Measurements from ENCODE around the gene SERP2.

SERP2 gene

GRCh38 chr13:44354331-44354730, 19.3 kb upstream of the SERP2 start:
- Histone ChIP-seq H3K27ac (ENCODE audit: low read depth in 2 of 2, low read length in 2 of 2) (no peak overlapping the region), H3K36me3 (ENCODE audit: control insufficient read depth in 2 of 2, insufficient read depth in 2 of 2, low read length in 2 of 2) (no peaks in the 10 kb centered on the region)

GRCh38 chr13:44354884-44355283, 18.7 kb upstream of the SERP2 start:
- Histone ChIP-seq H3K4me1 (ENCODE audit: control insufficient read depth in 2 of 2, insufficient read depth in 2 of 2, low read length in 2 of 2) (peaks cover 0 to 5% of the 10 kb centered on the region in 2 donors), H3K9ac (ENCODE audit: low read depth in 1 of 2, low read length in 2 of 2) (no peak overlapping the region), H3K27ac (ENCODE audit: low read depth in 2 of 2, low read length in 2 of 2) (no peak overlapping the region), H3K27me3 (ENCODE audit: control insufficient read depth in 2 of 2, insufficient read depth in 2 of 2, low read length in 2 of 2) (no peaks in the 10 kb centered on the region), H3K4me3 (ENCODE audit: low read length in 2 of 2) (no peak overlapping the region), H3K9me3 (ENCODE audit: control insufficient read depth in 2 of 2, low read length in 2 of 2) (no peaks in the 10 kb centered on the region), H3K36me3 (ENCODE audit: control insufficient read depth in 2 of 2, insufficient read depth in 2 of 2, low read length in 2 of 2) (no peaks in the 10 kb centered on the region)

More at GRCh38 chr13:44354331-44354730, 19.3 kb upstream of the SERP2 start:
- H3K4me1 ChIP-seq (ENCODE audit: control insufficient read depth in 2 of 2, insufficient read depth in 2 of 2, low read length in 2 of 2): peaks cover 0 to 5% of the 10 kb centered on the region in 2 donors
- H3K4me3 ChIP-seq (ENCODE audit: low read length in 2 of 2): no peak overlapping the region
- H3K27me3 ChIP-seq (ENCODE audit: control insufficient read depth in 2 of 2, insufficient read depth in 2 of 2, low read length in 2 of 2): no peaks in the 10 kb centered on the region
- H3K9me3 ChIP-seq (ENCODE audit: control insufficient read depth in 2 of 2, low read length in 2 of 2): no peaks in the 10 kb centered on the region
- no peak overlapping the region for H3K9ac ChIP-seq (ENCODE audit: low read depth in 1 of 2, low read length in 2 of 2)

- no peak overlapping the region for H3K9ac ChIP-seq (ENCODE audit: low read depth in 1 of 2, low read length in 2 of 2)
- H3K36me3 ChIP-seq (ENCODE audit: control insufficient read depth in 2 of 2, insufficient read depth in 2 of 2, low read length in 2 of 2): no peaks in the 10 kb centered on the region
- H3K4me1 ChIP-seq (ENCODE audit: control insufficient read depth in 2 of 2, insufficient read depth in 2 of 2, low read length in 2 of 2): peaks cover 0 to 5% of the 10 kb centered on the region in 2 donors
- no peaks in the 10 kb centered on the region for H3K27me3 ChIP-seq (ENCODE audit: control insufficient read depth in 2 of 2, insufficient read depth in 2 of 2, low read length in 2 of 2)
- no peak overlapping the region for H3K27ac ChIP-seq (ENCODE audit: low read depth in 2 of 2, low read length in 2 of 2)
- H3K4me3 ChIP-seq (ENCODE audit: low read length in 2 of 2): no peak overlapping the region
- no peaks in the 10 kb centered on the region for H3K9me3 ChIP-seq (ENCODE audit: control insufficient read depth in 2 of 2, low read length in 2 of 2)
Observed at GRCh38 chr13:44355621-44356020, 18.0 kb upstream of the SERP2 start.

- Histone ChIP-seq H3K36me3 (ENCODE audit: control insufficient read depth in 2 of 2, insufficient read depth in 2 of 2, low read length in 2 of 2) (no peaks in the 10 kb centered on the region), H3K4me3 (ENCODE audit: low read length in 2 of 2) (no peak overlapping the region), H3K27me3 (ENCODE audit: control insufficient read depth in 2 of 2, insufficient read depth in 2 of 2, low read length in 2 of 2) (no peaks in the 10 kb centered on the region), H3K9ac (ENCODE audit: low read depth in 1 of 2, low read length in 2 of 2) (no peak overlapping the region), H3K4me1 (ENCODE audit: control insufficient read depth in 2 of 2, insufficient read depth in 2 of 2, low read length in 2 of 2) (peaks cover 5 to 16% of the 10 kb centered on the region in 2 donors), H3K27ac (ENCODE audit: low read depth in 2 of 2, low read length in 2 of 2) (no peak overlapping the region), H3K9me3 (ENCODE audit: control insufficient read depth in 2 of 2, low read length in 2 of 2) (no peaks in the 10 kb centered on the region)
Observed at GRCh38 chr13:44359983-44360375, 13.6 kb upstream of the SERP2 start.

- H3K4me3 ChIP-seq (ENCODE audit: low read length in 2 of 2): no peak overlapping the region
- H3K9me3 ChIP-seq (ENCODE audit: control insufficient read depth in 2 of 2, low read length in 2 of 2): no peaks in the 10 kb centered on the region
- H3K27ac ChIP-seq (ENCODE audit: low read depth in 2 of 2, low read length in 2 of 2): no peak overlapping the region
- H3K4me1 ChIP-seq (ENCODE audit: control insufficient read depth in 2 of 2, insufficient read depth in 2 of 2, low read length in 2 of 2): peaks cover 20 to 33% of the 10 kb centered on the region in 2 donors
- no peaks in the 10 kb centered on the region for H3K27me3 ChIP-seq (ENCODE audit: control insufficient read depth in 2 of 2, insufficient read depth in 2 of 2, low read length in 2 of 2)
- no peak overlapping the region for H3K9ac ChIP-seq (ENCODE audit: low read depth in 1 of 2, low read length in 2 of 2)
- no peaks in the 10 kb centered on the region for H3K36me3 ChIP-seq (ENCODE audit: control insufficient read depth in 2 of 2, insufficient read depth in 2 of 2, low read length in 2 of 2)
Observed at GRCh38 chr13:44362394-44363040, 11.1 kb upstream of the SERP2 start.

GRCh38 chr13:44363631-44364344, 9.8 kb upstream of the SERP2 start:
- Histone ChIP-seq H3K4me1 (ENCODE audit: control insufficient read depth in 2 of 2, insufficient read depth in 2 of 2, low read length in 2 of 2) (peaks cover 28 to 44% of the 10 kb centered on the region in 2 donors), H3K9me3 (ENCODE audit: control insufficient read depth in 2 of 2, low read length in 2 of 2) (no peaks in the 10 kb centered on the region), H3K36me3 (ENCODE audit: control insufficient read depth in 2 of 2, insufficient read depth in 2 of 2, low read length in 2 of 2) (no peaks in the 10 kb centered on the region), H3K9ac (ENCODE audit: low read depth in 1 of 2, low read length in 2 of 2) (no peak overlapping the region), H3K27me3 (ENCODE audit: control insufficient read depth in 2 of 2, insufficient read depth in 2 of 2, low read length in 2 of 2) (no peaks in the 10 kb centered on the region), H3K27ac (ENCODE audit: low read depth in 2 of 2, low read length in 2 of 2) (peak overlapping the region; percentile 27), H3K4me3 (ENCODE audit: low read length in 2 of 2) (no peak overlapping the region)

GRCh38 chr13:44364345-44365000, 9.2 kb upstream of the SERP2 start:
- H3K27ac ChIP-seq (ENCODE audit: low read depth in 2 of 2, low read length in 2 of 2): peak overlapping the region in 1 of 2 donors; percentile 35
- H3K9ac ChIP-seq (ENCODE audit: low read depth in 1 of 2, low read length in 2 of 2): no peak overlapping the region
- no peaks in the 10 kb centered on the region for H3K36me3 ChIP-seq (ENCODE audit: control insufficient read depth in 2 of 2, insufficient read depth in 2 of 2, low read length in 2 of 2)

GRCh38 chr13:44365008-44365407, 8.6 kb upstream of the SERP2 start:
- Histone ChIP-seq H3K4me3 (ENCODE audit: low read length in 2 of 2) (no peak overlapping the region), H3K4me1 (ENCODE audit: control insufficient read depth in 2 of 2, insufficient read depth in 2 of 2, low read length in 2 of 2) (peaks cover 32 to 56% of the 10 kb centered on the region in 2 donors), H3K9ac (ENCODE audit: low read depth in 1 of 2, low read length in 2 of 2) (no peak overlapping the region), H3K36me3 (ENCODE audit: control insufficient read depth in 2 of 2, insufficient read depth in 2 of 2, low read length in 2 of 2) (no peaks in the 10 kb centered on the region), H3K9me3 (ENCODE audit: control insufficient read depth in 2 of 2, low read length in 2 of 2) (no peaks in the 10 kb centered on the region), H3K27me3 (ENCODE audit: control insufficient read depth in 2 of 2, insufficient read depth in 2 of 2, low read length in 2 of 2) (no peaks in the 10 kb centered on the region), H3K27ac (ENCODE audit: low read depth in 2 of 2, low read length in 2 of 2) (peak overlapping the region in 1 of 2 donors; percentile 35)

More at GRCh38 chr13:44364345-44365000, 9.2 kb upstream of the SERP2 start:
- Histone ChIP-seq H3K27me3 (ENCODE audit: control insufficient read depth in 2 of 2, insufficient read depth in 2 of 2, low read length in 2 of 2) (no peaks in the 10 kb centered on the region), H3K9me3 (ENCODE audit: control insufficient read depth in 2 of 2, low read length in 2 of 2) (no peaks in the 10 kb centered on the region), H3K4me3 (ENCODE audit: low read length in 2 of 2) (no peak overlapping the region), H3K4me1 (ENCODE audit: control insufficient read depth in 2 of 2, insufficient read depth in 2 of 2, low read length in 2 of 2) (peaks cover 32 to 51% of the 10 kb centered on the region in 2 donors)

GRCh38 chr13:44365899-44366298, 7.7 kb upstream of the SERP2 start:
- Histone ChIP-seq H3K9ac (ENCODE audit: low read depth in 1 of 2, low read length in 2 of 2) (no peak overlapping the region), H3K4me3 (ENCODE audit: low read length in 2 of 2) (no peak overlapping the region), H3K4me1 (ENCODE audit: control insufficient read depth in 2 of 2, insufficient read depth in 2 of 2, low read length in 2 of 2) (peaks cover 35 to 62% of the 10 kb centered on the region in 2 donors), H3K27me3 (ENCODE audit: control insufficient read depth in 2 of 2, insufficient read depth in 2 of 2, low read length in 2 of 2) (no peaks in the 10 kb centered on the region), H3K9me3 (ENCODE audit: control insufficient read depth in 2 of 2, low read length in 2 of 2) (no peaks in the 10 kb centered on the region), H3K27ac (ENCODE audit: low read depth in 2 of 2, low read length in 2 of 2) (peak overlapping the region; percentile 29 to 61), H3K36me3 (ENCODE audit: control insufficient read depth in 2 of 2, insufficient read depth in 2 of 2, low read length in 2 of 2) (no peaks in the 10 kb centered on the region)

GRCh38 chr13:44368062-44368591, 5.5 kb upstream of the SERP2 start:
- Histone ChIP-seq H3K27ac (ENCODE audit: low read depth in 2 of 2, low read length in 2 of 2) (peak overlapping the region; percentile 84 to 85), H3K4me1 (ENCODE audit: control insufficient read depth in 2 of 2, insufficient read depth in 2 of 2, low read length in 2 of 2) (peaks cover 35 to 62% of the 10 kb centered on the region in 2 donors), H3K4me3 (ENCODE audit: low read length in 2 of 2) (peak overlapping the region; percentile 39 to 60), H3K9ac (ENCODE audit: low read depth in 1 of 2, low read length in 2 of 2) (no peak overlapping the region), H3K9me3 (ENCODE audit: control insufficient read depth in 2 of 2, low read length in 2 of 2) (no peaks in the 10 kb centered on the region), H3K27me3 (ENCODE audit: control insufficient read depth in 2 of 2, insufficient read depth in 2 of 2, low read length in 2 of 2) (no peaks in the 10 kb centered on the region), H3K36me3 (ENCODE audit: control insufficient read depth in 2 of 2, insufficient read depth in 2 of 2, low read length in 2 of 2) (no peaks in the 10 kb centered on the region)

All from mucosa of rectum (tissue), 2 donors.